ENCODE results near the gene ADRM1.

ADRM1 gene, protein sequence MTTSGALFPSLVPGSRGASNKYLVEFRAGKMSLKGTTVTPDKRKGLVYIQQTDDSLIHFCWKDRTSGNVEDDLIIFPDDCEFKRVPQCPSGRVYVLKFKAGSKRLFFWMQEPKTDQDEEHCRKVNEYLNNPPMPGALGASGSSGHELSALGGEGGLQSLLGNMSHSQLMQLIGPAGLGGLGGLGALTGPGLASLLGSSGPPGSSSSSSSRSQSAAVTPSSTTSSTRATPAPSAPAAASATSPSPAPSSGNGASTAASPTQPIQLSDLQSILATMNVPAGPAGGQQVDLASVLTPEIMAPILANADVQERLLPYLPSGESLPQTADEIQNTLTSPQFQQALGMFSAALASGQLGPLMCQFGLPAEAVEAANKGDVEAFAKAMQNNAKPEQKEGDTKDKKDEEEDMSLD

DNA sequence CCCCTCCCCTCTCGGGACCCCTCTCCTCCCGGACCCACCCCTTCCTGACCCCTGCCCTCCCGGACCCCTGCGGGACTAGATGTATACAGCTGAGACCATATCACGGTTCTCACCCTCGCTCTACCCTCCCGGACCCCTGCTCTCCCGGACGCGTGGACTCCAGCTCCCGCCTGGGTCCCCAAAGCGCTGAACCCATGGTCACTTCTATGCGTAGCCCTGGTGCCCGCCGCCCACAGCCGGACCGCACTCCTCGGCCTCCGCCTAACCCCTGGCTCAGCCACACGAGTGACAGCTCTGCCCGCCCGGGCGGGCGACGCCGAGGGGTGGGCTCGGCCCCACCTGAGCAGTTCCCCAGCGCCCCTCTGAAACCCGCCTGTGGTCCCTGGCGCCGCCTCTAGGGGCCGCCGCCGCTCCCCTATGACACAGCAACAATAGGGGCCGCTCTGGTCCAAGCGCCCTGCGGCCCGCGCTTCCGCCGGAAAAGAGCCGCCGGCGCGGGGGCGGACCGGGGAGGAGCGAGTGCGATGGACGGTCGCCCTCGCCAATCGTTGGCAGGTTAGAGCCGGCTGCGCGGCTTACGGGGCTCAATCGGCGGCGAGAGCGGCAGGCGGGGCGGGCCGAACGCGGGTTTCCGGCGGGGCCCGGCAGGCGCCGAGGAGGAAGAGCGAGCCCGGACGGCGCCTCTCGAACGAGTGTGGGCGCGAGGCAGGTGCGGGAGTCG is at the start of gene ADRM1:
Gene ADRM1, plus strand, starts transcription at position 657 of the 721 bp plus-strand sequence. CDS start 572 bp downstream, outside the sequence.
- peak; percentile 98 for DNase-seq

DNA sequence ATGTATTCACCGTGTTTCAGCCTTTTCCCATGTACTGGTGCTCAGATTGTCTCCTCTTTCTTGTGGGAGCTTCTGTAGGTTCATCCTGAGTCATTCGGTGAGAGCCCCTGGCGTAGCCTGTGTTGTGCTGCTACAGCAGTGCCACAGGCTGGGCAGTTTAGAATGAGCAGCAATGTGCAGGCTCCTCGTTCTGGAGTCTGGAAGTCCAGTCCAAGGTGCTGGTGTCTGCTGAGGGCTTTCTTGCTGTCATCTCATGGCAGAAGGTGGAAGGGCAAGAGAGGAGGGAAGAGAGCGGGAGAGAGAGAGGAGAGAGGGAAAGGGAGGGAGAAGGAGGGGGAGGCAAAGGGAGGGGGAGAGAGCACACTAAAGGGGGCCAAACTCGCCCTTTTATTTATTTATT is 49.4 kb upstream of the ADRM1 start:
- DNase-seq, result no peak

GRCh38 chr20:62254021-62254724 is 48.6 kb upstream of the ADRM1 start:
- DNase-seq, result no peak

- DNase-seq, result no peak
Observed at GRCh38 chr20:62255976-62256375, 46.8 kb upstream of the ADRM1 start.

DNA sequence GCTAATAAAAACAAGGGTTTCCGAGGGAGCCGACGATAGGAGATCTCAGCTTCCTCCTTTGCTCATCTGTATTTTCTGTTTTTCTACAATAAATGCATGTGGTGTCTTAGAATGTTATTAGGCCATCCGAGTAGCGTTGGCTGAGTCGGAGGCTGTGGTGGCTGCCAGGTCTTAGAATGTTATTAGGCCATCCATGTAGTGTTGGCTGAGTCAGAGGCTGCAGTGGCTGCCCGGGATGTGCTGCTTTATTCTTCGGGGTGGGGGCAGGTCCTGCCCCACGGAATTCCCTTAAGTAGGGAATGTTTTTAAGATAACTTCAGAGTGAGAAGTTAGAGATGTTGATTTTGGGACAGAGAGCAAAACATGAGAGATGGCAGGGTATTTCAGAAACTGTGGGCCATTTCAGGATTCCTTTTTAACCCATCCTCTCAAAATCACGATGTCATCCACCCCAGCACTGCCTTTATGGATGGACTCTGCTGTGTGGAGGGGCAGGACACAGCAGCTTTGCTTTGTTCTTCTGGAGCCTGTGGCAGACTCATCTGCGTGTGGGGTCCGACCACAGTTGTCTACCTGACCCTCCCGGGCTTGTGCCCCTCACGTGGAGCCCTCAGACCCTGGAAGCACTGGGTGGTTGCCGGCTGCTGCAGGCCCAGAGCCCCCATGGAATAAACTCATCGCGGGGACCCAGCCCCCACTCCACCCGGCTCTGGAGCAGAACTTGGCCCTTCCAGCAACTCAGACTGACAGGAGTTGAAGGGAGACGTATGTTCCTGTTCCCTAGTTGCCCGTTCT is 44.1 kb upstream of the ADRM1 start:
- DNase-seq, result no peak

DNA sequence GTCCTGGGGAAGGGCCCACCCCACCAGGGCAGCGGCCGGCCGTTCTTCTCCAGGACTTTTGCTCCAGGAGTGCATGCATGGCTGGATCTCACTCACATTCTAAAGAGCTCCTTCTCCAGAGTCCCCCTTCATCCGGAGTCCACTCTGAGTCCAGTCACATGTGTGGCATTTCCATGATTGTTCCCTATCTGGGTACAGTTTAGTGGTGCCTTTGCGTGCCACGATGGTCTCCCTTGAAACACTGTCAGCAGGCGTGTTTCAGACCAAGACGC is 43.6 kb upstream of the ADRM1 start:
- no peak for DNase-seq

DNA sequence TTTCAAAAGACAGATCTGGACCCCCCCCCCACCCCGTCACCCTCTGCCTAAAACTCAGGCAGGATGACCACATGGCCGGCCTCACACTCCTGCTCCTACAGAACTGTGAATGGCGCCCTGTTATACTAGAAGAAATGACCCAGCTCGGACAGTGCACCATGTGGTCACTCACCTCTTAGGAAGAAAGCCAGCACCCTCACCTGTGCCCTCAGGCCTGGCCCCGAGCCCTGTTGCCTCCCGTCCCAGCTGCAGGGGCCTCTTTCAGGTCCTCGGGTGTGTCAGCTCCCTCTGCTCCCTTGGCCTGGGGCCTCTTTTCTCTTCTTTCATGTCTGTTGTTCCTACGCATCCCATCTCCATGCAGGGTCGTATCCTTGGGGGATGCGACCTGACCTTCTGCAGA is 40.7 kb upstream of the ADRM1 start:
- DNase-seq, result no peak

DNA sequence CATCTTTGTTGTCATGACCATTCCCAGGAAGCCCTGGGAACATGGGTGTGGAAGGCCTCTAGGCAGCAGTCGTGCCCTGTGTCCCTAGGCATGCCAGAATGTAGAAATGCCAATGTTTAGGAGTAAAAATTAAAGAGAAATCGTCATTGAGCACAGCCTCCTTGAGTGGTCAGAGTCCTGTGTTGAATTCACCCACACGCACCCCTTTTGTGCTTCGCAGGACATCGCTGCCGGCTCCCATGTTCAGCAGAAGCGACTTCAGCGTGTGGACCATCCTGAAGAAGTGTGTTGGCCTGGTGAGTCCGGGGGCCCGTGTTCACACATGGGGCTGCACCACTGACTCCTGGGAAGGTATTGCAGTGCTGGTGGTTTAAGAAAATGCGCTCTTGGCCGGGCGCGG is 39.4 kb upstream of the ADRM1 start:
- no peak for DNase-seq

GRCh38 chr20:62265365-62265764 is 37.4 kb upstream of the ADRM1 start:
- no peak for DNase-seq

DNA sequence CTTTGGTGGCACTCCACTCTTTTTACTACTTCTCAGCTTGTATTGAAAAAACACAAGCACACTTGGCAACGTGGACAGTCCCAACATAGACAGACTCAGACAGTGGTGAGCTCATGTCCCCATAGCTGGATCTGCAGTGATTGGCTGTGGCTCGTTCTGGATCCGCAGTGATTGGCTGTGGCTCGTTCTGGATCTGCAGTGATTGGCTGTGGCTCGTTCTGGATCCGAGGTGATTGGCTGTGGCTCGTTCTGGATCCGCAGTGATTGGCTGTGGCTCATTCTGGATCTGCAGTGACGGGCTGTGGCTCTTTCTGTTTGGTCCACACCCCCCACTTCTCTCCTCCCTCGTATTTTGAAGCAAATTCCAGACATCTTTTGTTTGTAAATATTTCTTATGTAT is 36.5 kb upstream of the ADRM1 start:
- DNase-seq, result no peak

GRCh38 chr20:62266851-62267250 is 35.9 kb upstream of the ADRM1 start:
- no peak for DNase-seq

DNA sequence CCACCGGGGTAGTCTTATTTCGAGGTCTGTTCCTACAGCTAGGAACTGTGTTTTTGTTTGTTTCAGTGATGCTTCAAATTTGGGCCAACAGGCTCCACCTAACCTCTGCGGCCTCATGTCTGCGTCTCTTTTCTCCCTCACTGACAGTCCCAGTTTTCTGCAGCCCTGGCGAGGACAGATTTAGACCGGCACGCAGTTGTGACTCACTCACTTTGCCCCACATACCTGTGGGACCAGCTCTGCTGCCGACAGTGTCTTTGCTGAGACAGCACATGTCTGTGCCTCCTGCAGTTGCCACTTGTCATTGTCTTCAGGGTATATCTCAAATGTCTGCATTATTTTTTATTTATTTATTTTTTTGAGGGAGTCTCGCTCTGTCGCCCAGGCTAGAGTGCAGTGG is 35.3 kb upstream of the ADRM1 start:
- no peak for DNase-seq

DNA sequence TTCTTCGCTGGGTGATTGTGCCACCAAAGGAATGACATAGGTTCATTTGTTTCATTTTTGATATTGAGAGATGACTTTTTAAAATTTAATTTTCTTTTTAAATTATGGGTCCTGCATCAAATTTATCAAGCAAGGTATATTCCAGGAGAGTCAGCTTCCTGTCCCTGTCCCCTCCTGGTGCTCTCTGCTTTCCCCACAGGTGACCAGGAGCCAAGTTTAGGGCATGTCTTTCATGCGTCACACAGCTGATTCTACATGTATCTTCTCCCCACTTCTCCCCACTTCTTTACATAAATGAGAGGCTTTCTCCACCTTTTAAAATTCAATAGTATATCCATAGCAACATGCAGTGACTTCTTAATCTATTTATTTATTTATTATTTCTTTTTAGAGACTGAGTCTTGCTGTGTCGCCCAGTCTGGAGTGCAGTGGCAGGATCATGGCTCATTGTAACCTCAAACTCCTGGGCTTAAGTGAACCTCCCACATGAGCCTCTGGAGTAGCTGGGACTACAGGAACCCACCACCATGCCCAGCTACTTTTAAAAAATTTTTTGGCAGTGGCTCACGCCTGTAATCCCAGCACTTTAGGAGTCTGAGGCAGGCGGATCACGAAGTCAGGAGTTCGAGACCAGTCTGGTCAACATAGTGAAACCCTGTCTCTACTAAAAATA is 34.4 kb upstream of the ADRM1 start:
- no peak for DNase-seq

DNA sequence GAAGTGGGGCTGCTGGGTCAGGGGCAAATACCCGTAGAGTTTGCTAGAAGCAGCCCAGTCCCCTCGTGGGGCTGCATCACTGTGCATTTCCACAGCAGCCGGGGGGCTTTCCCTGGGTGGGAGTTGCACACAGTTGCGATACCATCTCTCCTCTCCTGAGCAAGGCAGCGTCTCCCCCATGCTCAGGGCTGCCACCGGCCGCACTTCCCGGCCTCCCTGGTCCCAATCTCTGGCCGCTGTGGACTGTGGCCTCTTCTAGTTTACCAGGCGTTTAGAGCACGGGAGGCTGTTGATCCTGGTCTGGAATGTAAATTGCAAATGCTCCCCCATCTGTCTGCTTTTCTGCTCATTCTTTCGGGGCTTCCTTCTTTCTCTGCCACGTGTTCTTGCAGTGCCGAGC is 33.4 kb upstream of the ADRM1 start:
- no peak for DNase-seq

DNA sequence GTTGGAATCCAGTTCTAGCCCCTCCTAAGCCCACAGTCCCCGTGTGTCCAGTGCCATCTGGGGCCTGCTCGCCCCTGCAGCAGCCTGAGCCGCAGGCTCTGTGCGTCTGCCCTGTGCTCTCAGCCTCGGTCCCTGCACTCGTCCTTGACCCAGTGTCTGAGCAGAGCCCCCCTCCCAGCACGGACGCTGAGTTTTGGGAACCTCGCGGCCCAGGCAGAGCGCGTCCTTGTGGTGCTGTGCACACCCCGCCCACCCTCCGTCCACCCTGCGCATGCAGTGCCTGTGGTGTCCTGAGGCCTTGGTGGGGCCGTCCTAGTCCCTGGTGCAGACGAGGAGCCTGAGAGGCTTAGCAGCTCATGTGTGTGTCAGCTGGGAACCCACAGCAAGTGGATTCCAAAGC is 32.9 kb upstream of the ADRM1 start:
- no peak for DNase-seq

DNA sequence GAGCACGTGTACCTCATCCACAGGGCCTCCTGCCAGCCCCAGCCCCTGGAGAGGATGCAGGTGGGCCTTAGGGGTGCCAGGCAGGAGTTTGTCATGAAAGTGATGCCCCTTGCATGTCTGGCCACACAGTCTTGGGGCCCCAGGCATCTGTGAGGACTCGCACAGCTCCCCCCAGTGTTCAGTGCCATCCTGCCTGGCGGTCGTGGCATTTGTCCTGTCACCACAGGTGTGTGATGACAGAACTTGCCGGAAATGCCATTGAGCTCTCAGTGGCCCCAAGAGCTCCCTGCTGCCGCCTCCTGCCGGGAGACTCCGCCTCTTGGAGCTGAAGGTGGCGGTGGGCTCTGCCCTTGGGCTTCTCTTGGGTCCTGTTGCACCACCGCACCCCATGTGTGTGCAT is 30.6 kb upstream of the ADRM1 start:
- DNase-seq, result no peak

DNA sequence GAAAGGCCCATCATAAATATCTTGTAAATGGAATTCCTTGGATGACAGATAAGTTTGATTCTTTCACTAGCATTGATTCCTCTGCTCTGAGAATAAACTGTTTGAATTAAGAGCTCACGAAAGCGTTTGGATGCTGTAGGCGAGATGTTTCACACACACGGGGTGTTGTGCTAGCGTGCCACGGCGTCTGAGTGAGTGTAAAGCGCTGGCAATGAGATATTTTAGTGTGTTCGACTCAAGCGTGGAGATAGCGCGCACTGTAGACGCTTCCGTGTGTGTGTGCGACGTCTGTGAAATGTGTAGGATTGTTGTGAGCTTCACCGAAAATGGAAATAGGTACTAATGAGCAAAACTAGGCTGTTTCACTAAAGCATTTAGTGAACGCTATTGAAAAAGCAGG is 29.4 kb upstream of the ADRM1 start:
- DNase-seq, result no peak

DNA sequence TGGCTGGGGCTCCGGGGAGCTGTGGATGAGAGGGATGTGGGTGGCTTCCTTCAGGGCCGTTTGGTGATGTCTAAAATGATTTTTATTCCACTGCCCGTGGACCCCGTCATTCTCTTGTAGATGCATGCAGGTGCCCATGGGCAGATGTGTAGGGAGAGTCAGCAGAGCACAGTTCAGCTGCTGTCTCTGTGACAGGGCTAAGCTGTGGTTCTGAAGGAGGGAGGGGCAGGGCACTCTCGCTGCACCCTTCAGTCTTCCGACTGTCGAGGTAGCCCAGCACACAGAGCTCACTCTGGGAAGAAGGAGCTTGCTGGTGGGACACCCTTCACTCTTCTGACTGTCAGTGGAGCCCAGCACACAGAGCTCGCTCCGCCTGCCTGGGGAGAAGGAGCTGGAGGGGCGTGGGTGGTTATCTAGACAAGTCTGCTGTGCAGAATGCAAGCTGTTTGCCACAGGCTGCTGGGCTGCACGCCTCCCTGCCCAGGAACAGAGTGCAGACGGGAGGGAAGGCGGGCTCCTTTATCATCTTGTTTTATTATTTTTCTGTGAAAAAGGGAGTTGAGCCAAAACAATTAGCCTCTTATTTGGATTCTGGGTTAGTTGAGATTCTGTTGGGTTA is 28.4 kb upstream of the ADRM1 start:
- no peak for DNase-seq

DNA sequence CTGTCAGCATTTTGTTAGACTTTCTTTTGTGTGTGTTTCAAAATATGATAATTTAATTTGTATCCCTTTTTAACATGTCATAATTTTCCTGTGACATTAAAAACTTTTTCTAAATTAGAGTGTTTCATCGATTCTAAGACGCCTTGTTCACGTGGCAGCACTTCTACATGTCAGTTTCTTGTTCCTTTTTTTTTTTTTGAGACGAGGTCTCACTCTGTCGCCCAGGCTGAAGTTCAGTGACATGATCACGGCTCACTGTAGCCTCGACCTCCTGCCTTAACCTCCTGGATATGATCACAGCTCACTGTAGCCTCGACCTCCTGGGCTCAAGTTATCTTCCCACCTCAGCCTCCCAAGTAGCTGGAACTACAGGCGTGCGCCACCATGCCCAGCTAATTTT is 27.6 kb upstream of the ADRM1 start:
- DNase-seq, result no peak

- no peak for DNase-seq
Observed at GRCh38 chr20:62276439-62276838, 26.4 kb upstream of the ADRM1 start.

- DNase-seq, result no peak
Observed at GRCh38 chr20:62277253-62277652, 25.5 kb upstream of the ADRM1 start.

GRCh38 chr20:62280303-62280702 is 22.5 kb upstream of the ADRM1 start:
- no peak for DNase-seq
